OCI-LY1 (cell line): ENCODE measurements around the gene SPATA13.

Experiments
- H2AFZ ChIP-seq: fragments of 200-600 bp; sonication (generic), shearing (Covaris generic); 2 replicates; pipeline ENCODE4 v1.6.0; 2014; ENCODE audit warnings: antibody characterized with exemption, mild to moderate bottlenecking, low read length
- H3F3A ChIP-seq: fragments of 200-600 bp; sonication (generic), shearing (Covaris generic); 2 replicates; pipeline ENCODE4 v1.6.0; 2014; ENCODE audit warnings: mild to moderate bottlenecking, antibody characterized with exemption, low read length, moderate library complexity; ENCODE audit not compliant: insufficient read depth
- H3K27ac ChIP-seq: fragments of 200-600 bp; sonication (generic); 2 replicates; pipeline ENCODE4 v1.5.1; 2014; ENCODE audit warnings: low read length, mixed run types, mild to moderate bottlenecking, low read depth; ENCODE audit not compliant: poor library complexity, severe bottlenecking
- H3K27me3 ChIP-seq: fragments of 200-600 bp; sonication (generic); 2 replicates; pipeline ENCODE4 v1.6.0; 2014; ENCODE audit warnings: antibody characterized with exemption, mild to moderate bottlenecking, low read length, moderate library complexity; ENCODE audit not compliant: insufficient read depth
- H3K36me3 ChIP-seq: fragments of 200-600 bp; sonication (generic); 2 replicates; pipeline ENCODE4 v1.6.1; 2014; ENCODE audit warnings: mild to moderate bottlenecking, antibody characterized with exemption, low read length, moderate library complexity, mixed read lengths; ENCODE audit not compliant: insufficient read depth
- H3K4me1 ChIP-seq: fragments of 200-600 bp; sonication (generic); 2 replicates; pipeline ENCODE4 v1.5.1; 2014; ENCODE audit warnings: mild to moderate bottlenecking, low read length, moderate library complexity; ENCODE audit not compliant: insufficient read depth, severe bottlenecking
- H3K4me2 ChIP-seq: fragments of 200-600 bp; sonication (generic), shearing (Covaris generic); 2 replicates; pipeline ENCODE4 v1.6.1; 2014; ENCODE audit warnings: low read length
- H3K4me3 ChIP-seq: fragments of 200-600 bp; sonication (generic); 2 replicates; pipeline ENCODE4 v1.5.1; 2014; ENCODE audit warnings: low read length, low read depth, mild to moderate bottlenecking, mixed read lengths; ENCODE audit not compliant: poor library complexity, severe bottlenecking
- H3K79me2 ChIP-seq: fragments of 200-600 bp; shearing (Covaris generic); 2 replicates; pipeline ENCODE4 v1.6.1; 2016; ENCODE audit warnings: mixed run types, low read length, mixed read lengths; ENCODE audit not compliant: insufficient read depth
- H3K9ac ChIP-seq: fragments of 200-600 bp; sonication (generic), shearing (Covaris generic); 2 replicates; pipeline ENCODE4 v1.6.1; 2014; ENCODE audit warnings: mild to moderate bottlenecking, low read length, mixed read lengths
- H3K9me2 ChIP-seq: fragments of 200-600 bp; sonication (generic), shearing (Covaris generic); 2 replicates; pipeline ENCODE4 v1.6.1; 2014; ENCODE audit warnings: low read depth, mild to moderate bottlenecking, low read length, mixed read lengths
- H3K9me3 ChIP-seq: fragments of 200-600 bp; shearing (Covaris generic); 2 replicates; pipeline ENCODE4 v1.6.1; 2014; ENCODE audit warnings: low read length, mixed read lengths
- H4K20me1 ChIP-seq: fragments of 200-600 bp; sonication (generic), shearing (Covaris generic); 2 replicates; pipeline ENCODE4 v1.6.0; 2016; ENCODE audit warnings: mild to moderate bottlenecking, low read length; ENCODE audit not compliant: insufficient read depth
- CTCF ChIP-seq: fragments of 200-600 bp; sonication (generic), shearing (Covaris generic); IDR thresholded peaks from 2 replicates; pipeline ENCODE4 v1.5.1; 2017; ENCODE audit warnings: mild to moderate bottlenecking, antibody characterized with exemption, low read length, moderate library complexity, mixed read lengths
- EZH2 ChIP-seq: fragments of 200-600 bp; sonication (generic), shearing (Covaris generic); IDR thresholded peaks from 2 replicates; pipeline ENCODE4 v1.8.0; 2017; ENCODE audit warnings: borderline replicate concordance, mixed run types, mild to moderate bottlenecking, antibody characterized with exemption, low read length, moderate library complexity, mixed read lengths

SPATA13 gene

GRCh38 chr13:24134231-24134630 is 26.3 kb upstream of the SPATA13 start:
- H3F3A ChIP-seq: no peaks in the 10 kb centered on the region
- H3K9me3 ChIP-seq: peaks cover 3% of the 10 kb centered on the region; the same call in 1 of the 2 replicates
- no peak overlapping the region for H3K9ac ChIP-seq
- H3K27ac ChIP-seq: no peak overlapping the region
- H4K20me1 ChIP-seq: no peaks in the 10 kb centered on the region
- H3K4me2 ChIP-seq: no peak overlapping the region
- H3K9me2 ChIP-seq: no peaks in the 10 kb centered on the region
- no peaks in the 10 kb centered on the region for H3K4me1 ChIP-seq
- TF ChIP-seq CTCF (no peak), EZH2 (no peak)
- no peaks in the 10 kb centered on the region; the same call in 1 of the 2 replicates for H3K36me3 ChIP-seq
- no peaks in the 10 kb centered on the region; the same call in 1 of the 2 replicates for H3K27me3 ChIP-seq
- H3K4me3 ChIP-seq: no peak overlapping the region
- no peaks in the 10 kb centered on the region for H3K79me2 ChIP-seq
- H2AFZ ChIP-seq: no peak overlapping the region

- Histone ChIP-seq H2AFZ (no peak overlapping the region), H3K27ac (no peak overlapping the region), H3F3A (no peaks in the 10 kb centered on the region), H3K4me1 (no peaks in the 10 kb centered on the region), H3K9me3 (peaks cover 3% of the 10 kb centered on the region; the same call in 1 of the 2 replicates), H3K9ac (no peak overlapping the region), H3K79me2 (no peaks in the 10 kb centered on the region), H3K4me2 (no peak overlapping the region), H3K4me3 (no peak overlapping the region), H4K20me1 (no peaks in the 10 kb centered on the region), H3K9me2 (no peaks in the 10 kb centered on the region), H3K27me3 (no peaks in the 10 kb centered on the region; the same call in 1 of the 2 replicates), H3K36me3 (no peaks in the 10 kb centered on the region; the same call in 1 of the 2 replicates)
- TF ChIP-seq CTCF (no peak), EZH2 (no peak)
Observed at GRCh38 chr13:24134757-24135156, 25.8 kb upstream of the SPATA13 start.

GRCh38 chr13:24135674-24136300 is 24.7 kb upstream of the SPATA13 start:
- no peak overlapping the region for H3K9ac ChIP-seq
- no peak for TF ChIP-seq CTCF
- TF ChIP-seq EZH2: no peak

More at GRCh38 chr13:24135674-24136300, 24.7 kb upstream of the SPATA13 start:
- no peaks in the 10 kb centered on the region for H4K20me1 ChIP-seq
- H3K27me3 ChIP-seq: no peaks in the 10 kb centered on the region; the same call in 1 of the 2 replicates
- H3K4me3 ChIP-seq: no peak overlapping the region
- H3K4me1 ChIP-seq: no peaks in the 10 kb centered on the region
- no peaks in the 10 kb centered on the region for H3K9me2 ChIP-seq
- H3K36me3 ChIP-seq: no peaks in the 10 kb centered on the region; the same call in 1 of the 2 replicates
- peaks cover 3% of the 10 kb centered on the region; the same call in 1 of the 2 replicates for H3K9me3 ChIP-seq
- H3K27ac ChIP-seq: no peak overlapping the region
- no peak overlapping the region for H2AFZ ChIP-seq
- no peak overlapping the region for H3K4me2 ChIP-seq
- H3K79me2 ChIP-seq: no peaks in the 10 kb centered on the region
- no peaks in the 10 kb centered on the region for H3F3A ChIP-seq
